Measurements from ENCODE around the gene RORC. TPM values are rescaled to one million over a fixed set of nuclear protein-coding genes. Genes with fewer than 3 reads are reported as not detected.

Gene RORC
- total RNA-seq, 6 donors from 2014 or later = 10.3 to 46.2 (median 24.1) TPM

DNA sequence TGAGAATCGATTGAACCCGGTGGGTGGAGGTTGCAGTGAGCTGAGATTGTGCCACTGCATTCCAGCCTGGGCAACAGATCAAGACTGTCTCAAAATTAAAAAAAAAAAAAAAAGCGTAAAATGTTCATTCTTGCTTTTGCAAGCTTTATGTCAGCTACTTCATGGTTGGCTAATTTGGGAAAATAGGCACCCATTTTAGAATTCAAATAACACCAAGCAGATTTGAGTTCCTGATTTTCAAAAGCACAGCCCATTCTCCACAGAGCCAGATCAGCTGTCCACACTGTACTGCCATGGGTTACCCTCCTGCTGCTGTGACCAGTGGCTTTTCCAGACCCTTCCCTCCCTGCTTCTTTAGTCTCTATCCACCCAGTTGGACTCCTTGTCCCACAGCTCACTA, 17.5 kb upstream of the RORC start:
- peaks cover 0 to 18% (median 7%) of the 10 kb centered on the region in 4 donors for H3K4me1 ChIP-seq
- TF ChIP-seq EP300 (IDR thresholded peaks at IDR 0.05) = no peak
- no peak for TF ChIP-seq POLR2AphosphoS5 (IDR thresholded peaks at IDR 0.05)
- TF ChIP-seq, protein P1, sequence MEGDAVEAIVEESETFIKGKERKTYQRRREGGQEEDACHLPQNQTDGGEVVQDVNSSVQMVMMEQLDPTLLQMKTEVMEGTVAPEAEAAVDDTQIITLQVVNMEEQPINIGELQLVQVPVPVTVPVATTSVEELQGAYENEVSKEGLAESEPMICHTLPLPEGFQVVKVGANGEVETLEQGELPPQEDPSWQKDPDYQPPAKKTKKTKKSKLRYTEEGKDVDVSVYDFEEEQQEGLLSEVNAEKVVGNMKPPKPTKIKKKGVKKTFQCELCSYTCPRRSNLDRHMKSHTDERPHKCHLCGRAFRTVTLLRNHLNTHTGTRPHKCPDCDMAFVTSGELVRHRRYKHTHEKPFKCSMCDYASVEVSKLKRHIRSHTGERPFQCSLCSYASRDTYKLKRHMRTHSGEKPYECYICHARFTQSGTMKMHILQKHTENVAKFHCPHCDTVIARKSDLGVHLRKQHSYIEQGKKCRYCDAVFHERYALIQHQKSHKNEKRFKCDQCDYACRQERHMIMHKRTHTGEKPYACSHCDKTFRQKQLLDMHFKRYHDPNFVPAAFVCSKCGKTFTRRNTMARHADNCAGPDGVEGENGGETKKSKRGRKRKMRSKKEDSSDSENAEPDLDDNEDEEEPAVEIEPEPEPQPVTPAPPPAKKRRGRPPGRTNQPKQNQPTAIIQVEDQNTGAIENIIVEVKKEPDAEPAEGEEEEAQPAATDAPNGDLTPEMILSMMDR (IDR thresholded peaks at IDR 0.05) = no peak
- TF ChIP-seq POLR2A (IDR thresholded peaks at IDR 0.05) = no peak
- H3K4me3 ChIP-seq = no peak overlapping the region
- H3K9me3 ChIP-seq = no peaks in the 10 kb centered on the region
- no peak overlapping the region for H3K27ac ChIP-seq
- WGBS, 2 donors = 43 to 59% methylated on average over 3 of the region's 3 CpGs
- H3K36me3 ChIP-seq = no peaks in the 10 kb centered on the region
- DNase-seq (no peak), ATAC-seq (ENCODE audit: low FRiP score in 2 of 2) (no peak)
- H3K27me3 ChIP-seq = no peaks in the 10 kb centered on the region

DNA sequence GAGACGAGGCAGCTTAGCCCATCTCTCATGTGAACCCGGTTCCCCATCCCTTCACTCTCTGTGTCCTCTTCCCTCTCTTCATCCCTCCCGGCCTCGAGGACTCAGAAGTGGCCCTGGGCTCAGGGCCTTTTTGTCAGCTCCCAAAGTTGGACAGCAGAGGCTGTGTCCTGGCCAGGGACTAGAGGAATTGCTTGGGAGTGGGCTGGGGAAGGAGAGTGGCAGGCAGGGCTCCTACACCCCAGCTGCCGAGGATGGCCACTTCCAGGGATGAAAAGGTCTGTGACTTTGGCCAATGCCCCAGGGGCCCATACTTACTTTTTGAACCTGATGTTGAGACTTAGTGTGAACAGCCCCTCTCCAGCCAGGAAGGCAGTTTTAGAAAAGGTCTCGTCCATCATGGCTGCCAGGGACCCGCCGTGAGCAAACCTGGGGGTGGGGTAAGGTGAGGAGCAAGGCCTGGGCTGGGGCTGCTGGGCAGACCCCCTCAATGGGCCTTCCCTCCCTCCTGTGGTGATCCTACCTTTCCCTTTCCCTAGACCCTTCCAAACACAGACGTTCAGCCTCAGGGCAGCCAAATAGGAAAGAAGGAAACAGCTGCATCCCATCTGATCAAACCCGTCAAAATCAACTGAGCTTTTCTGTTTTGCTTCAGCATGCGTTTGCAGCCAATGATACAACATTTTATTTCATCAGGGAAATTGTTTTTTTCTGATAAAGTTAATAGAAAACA, 16.4 kb upstream of the RORC start:
- TF ChIP-seq, protein P1 (IDR thresholded peaks at IDR 0.05) = no peak
- TF ChIP-seq POLR2AphosphoS5 (IDR thresholded peaks at IDR 0.05) = no peak
- TF ChIP-seq POLR2A (IDR thresholded peaks at IDR 0.05) = no peak
- TF ChIP-seq EP300 (IDR thresholded peaks at IDR 0.05) = no peak
- no peaks in the 10 kb centered on the region for H3K27me3 ChIP-seq
- no peak overlapping the region for H3K4me3 ChIP-seq
- no peaks in the 10 kb centered on the region for H3K36me3 ChIP-seq
- H3K9me3 ChIP-seq = no peaks in the 10 kb centered on the region
- no peak for DNase-seq
- H3K4me1 ChIP-seq = peaks cover 0 to 18% (median 7%) of the 10 kb centered on the region in 4 donors
- 42 to 58% methylated on average over 9 of the region's 11 CpGs for WGBS, 2 donors
- no peak overlapping the region for H3K27ac ChIP-seq
- ATAC-seq (ENCODE audit: low FRiP score in 2 of 2) = no peak

DNA sequence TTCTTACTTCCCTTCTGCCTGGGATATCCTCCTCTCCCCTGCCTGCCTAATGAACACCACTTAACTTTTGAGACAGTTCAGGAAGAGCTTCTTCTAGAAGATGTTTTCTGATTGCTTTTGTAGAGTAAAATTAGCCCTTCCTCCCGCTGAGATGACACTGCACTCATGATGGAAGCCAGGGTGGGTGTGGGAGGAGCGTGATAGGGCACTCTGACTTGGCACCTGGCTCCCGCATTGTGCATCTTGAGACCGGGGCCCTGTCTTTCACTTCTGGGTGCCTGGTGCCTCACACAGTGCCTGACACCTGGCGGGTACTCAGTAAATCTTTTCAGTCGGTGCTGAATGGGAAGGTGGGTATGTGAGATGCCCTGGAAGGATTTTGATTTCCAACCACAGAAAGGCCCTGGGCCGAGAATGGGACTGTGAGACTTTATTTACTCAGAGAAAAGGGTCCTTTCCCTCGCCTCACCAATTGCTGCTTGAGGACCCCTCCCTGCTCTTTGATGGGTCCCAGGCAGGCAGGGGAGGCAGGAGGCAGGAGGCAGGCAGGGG, 15.2 kb upstream of the RORC start:
- WGBS, 2 donors = 90 to 93% methylated on average over 8 of the region's 8 CpGs
- Histone ChIP-seq H3K9me3 (no peaks in the 10 kb centered on the region), H3K4me3 (no peak overlapping the region), H3K27ac (no peak overlapping the region), H3K4me1 (peaks cover 0 to 18% (median 7%) of the 10 kb centered on the region in 4 donors), H3K27me3 (no peaks in the 10 kb centered on the region), H3K36me3 (no peaks in the 10 kb centered on the region)
- DNase-seq (no peak), ATAC-seq (ENCODE audit: low FRiP score in 2 of 2) (no peak)
- TF ChIP-seq, protein P1 (IDR thresholded peaks at IDR 0.05) = no peak
- TF ChIP-seq EP300 (IDR thresholded peaks at IDR 0.05) (no peak), POLR2AphosphoS5 (IDR thresholded peaks at IDR 0.05) (no peak), POLR2A (IDR thresholded peaks at IDR 0.05) (no peak)

DNA sequence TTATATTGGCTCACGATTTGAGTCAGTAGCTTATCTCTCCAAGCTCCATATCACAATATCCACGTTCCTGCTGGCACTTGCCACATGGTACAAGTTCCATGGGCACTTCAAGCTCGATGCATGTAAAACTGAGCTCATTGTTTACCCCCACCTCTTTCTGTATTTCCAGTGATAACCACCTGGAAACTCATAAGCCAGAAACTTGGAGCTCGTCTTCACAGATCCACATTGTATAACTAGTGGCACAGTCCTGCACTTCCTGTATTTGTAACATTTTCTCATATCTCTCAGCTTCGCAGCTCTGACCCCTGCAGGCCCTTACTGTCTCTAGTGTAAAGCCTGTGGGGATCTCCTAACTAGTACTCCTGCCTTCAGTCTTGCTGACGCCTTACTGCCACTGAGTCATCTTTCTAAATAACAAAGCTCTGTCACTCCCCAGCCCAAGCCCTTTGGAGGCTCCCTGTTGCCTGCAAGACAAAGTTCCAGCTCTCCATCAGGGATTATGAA, 14.5 kb upstream of the RORC start:
- WGBS, 2 donors = 49 to 62% methylated on average over 6 of the region's 6 CpGs
- Histone ChIP-seq H3K36me3 (no peaks in the 10 kb centered on the region), H3K27ac (no peak overlapping the region), H3K4me3 (no peak overlapping the region), H3K27me3 (no peaks in the 10 kb centered on the region), H3K9me3 (no peaks in the 10 kb centered on the region), H3K4me1 (peaks cover 0 to 18% (median 7%) of the 10 kb centered on the region in 4 donors)
- ATAC-seq (ENCODE audit: low FRiP score in 2 of 2) = no peak
- DNase-seq = no peak
- TF ChIP-seq POLR2A (IDR thresholded peaks at IDR 0.05) (no peak), POLR2AphosphoS5 (IDR thresholded peaks at IDR 0.05) (no peak), EP300 (IDR thresholded peaks at IDR 0.05) (no peak)
- TF ChIP-seq, protein P1 (IDR thresholded peaks at IDR 0.05) = no peak
